ENCODE measurements around the gene TUBGCP5.

The TUBGCP5 gene

DNA sequence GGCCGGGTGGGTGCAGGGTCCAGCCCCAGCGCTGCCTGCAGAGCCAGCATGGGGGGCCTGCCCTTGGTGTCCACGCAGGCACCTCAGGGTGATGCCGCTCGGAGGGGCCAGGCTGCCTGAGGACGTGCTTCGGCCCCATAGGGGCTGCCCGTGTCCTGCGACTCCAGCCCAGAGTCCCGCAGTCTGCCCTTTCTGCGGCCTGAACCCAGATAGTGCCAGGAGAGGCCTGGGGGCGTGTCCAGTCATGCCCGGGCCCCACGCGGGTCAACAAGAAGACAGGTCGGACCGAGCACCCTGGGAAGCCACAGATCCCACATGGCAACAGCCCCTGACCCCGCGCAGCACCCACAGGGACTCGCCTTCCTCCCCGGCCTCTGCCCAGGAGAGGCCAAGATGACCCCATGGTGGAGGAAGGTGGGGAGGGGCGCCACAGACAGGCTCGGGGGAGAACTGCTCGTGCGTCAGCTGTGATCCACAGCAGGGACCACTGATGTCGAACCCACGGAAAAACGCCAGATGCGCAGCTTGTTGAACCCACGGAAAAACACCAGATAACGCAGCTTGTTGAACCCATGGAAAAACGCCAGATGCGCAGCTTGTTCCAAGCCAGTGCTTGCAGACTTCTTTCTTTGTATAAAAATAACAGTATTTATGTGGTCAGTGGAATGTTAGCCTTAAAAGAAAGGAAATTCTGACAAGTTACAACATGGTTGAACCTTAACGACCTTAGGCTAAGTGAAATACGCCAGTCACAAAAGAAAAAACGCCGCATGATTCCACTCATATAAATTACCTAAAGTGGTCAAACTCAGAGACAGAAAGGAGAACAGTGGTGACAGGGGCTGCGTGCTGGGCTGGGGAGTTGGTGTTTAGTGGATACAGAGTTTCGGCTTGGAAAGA, 87.7 kb downstream of the TUBGCP5 start:
- DNase-seq, result no peak

DNA sequence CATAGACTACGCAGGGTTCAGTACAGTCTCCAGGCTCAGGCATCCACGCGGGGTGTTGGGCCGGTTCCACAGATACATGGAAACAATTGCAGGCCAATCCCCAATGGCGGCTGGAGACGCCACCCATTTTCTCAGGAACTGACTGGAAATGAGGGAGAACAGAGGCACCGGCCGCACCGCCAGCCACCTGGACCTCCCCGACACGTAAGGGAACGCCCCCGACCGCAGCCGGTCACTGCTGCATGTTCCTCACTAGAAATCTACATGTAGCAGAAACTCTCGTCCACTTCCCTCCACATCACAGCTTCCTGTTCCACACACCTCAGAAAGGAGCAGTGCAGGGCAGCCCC, 88.4 kb downstream of the TUBGCP5 start:
- no peak for DNase-seq

DNA sequence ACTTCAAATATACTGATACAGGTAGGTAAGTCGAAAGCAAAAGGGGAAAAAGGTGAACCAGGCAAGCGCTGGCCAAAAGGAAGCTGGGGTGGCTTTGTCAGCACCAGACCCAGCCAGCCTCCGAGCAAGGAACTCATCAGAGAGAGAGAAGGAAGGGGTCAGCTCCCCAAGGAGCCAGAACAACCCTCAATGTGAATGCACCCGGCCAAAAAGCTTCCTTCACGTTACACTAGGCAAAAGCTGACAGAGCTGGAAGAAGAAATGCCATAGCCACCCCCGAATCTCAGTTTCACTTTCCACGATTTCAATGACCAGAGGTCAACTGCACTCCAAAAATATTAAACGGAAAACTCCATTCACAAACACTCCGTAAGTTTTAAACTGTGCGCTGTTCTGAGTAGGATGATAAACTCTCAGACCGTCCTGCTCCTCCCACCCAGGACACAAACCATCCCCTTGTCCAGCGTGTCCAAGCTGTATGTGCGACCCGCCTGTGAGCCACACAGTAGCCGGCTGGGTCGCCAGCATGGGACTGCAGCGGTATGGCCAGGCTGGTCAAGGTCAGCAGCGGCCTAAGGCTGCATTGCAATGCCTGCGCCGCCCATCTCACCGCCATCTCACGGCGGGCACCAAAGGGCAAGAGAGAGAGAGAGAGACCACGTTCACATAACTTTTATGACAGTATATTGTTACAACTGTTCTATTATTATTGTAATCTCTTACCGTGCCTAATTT, 88.9 kb downstream of the TUBGCP5 start:
- DNase-seq, result no peak

Data from stimulated activated CD4-positive, alpha-beta T cell treated with anti-CD3 and anti-CD28 coated beads, Interleukin-2, amount 100 ng/mL, for 48 hours (primary cell).